ENCODE measurements around the gene SLF2. TPM values are rescaled to one million over a fixed set of nuclear protein-coding genes. Genes with fewer than 3 reads are reported as not detected.

SLF2 gene
- total and polyA plus RNA-seq, 2 of the 13 experiments (the other 11 are each of a cell fraction or from before 2014, with no cell fraction given): 12.2 to 48.1 TPM

- no TSS peak for BruUV-seq (replicated peaks)
- Histone ChIP-seq H3K9ac (ENCODE audit: insufficient read depth, low read depth, low read length) (no peak overlapping the region), H2AFZ (ENCODE audit: low read length) (no peak overlapping the region), H3K9me3 (ENCODE audit: low read length) (no peaks in the 10 kb centered on the region), H3K27me3 (ENCODE audit: control insufficient read depth in 1 of 2, insufficient read depth in 2 of 2, low read length in 2 of 2) (no peaks in the 10 kb centered on the region), H3K79me2 (ENCODE audit: insufficient read depth, low read length) (peaks cover 21% of the 10 kb centered on the region), H3K4me1 (ENCODE audit: insufficient read depth, low read length) (peaks cover 53% of the 10 kb centered on the region), H4K20me1 (ENCODE audit: insufficient read depth, low read length) (no peaks in the 10 kb centered on the region; the same call in 1 of the 2 replicates), H3K36me3 (replicated peaks in 1 of 2; ENCODE audit: control insufficient read depth in 1 of 2, insufficient read depth in 2 of 2, low read length in 2 of 2) (peaks cover 17 to 43% of the 10 kb centered on the region in 2 experiments; a peak in 4 of 5 replicates), H3K27ac (ENCODE audit: extremely low read length, insufficient read depth, low read length) (no peak overlapping the region), H3K4me2 (ENCODE audit: low read depth, low read length) (no peak overlapping the region), H3K4me3 (replicated peaks in 1 of 3; ENCODE audit: insufficient read depth in 1 of 3, low read depth in 2 of 3, low read length in 3 of 3) (no peak overlapping the region)
- over 99% methylated on average over 18 of the region's 23 CpGs for WGBS (ENCODE audit: low lambda C conversion rate)
- FAIRE-seq: no peak
- ChIA-PET POLR2A (no interaction called here), CTCF (ENCODE audit: low intra/inter-chr PET ratio, low total read pairs) (no interaction called here)
- no peak for DNase-seq (ENCODE audit: low spot score)
- intact Hi-C loops (cut with micrococcal nuclease; ENCODE audit: unreplicated experiment): no loop called here
- ATAC-seq: no peak
- TF ChIP-seq U2AF2 (IDR thresholded peaks at IDR 0.05; ENCODE audit: low read depth, low read length): no peak
- TF ChIP-seq ZNF451 (CRISPR knock-in tag; IDR thresholded peaks at IDR 0.05): no peak
- no peak for TF ChIP-seq ZBTB25 (CRISPR knock-in tag; IDR thresholded peaks at IDR 0.05)
- TF ChIP-seq RBFOX2 (IDR thresholded peaks at IDR 0.05; ENCODE audit: low read depth, low read length): peak; percentile 64
- TF ChIP-seq EED (CRISPR knock-in tag; IDR thresholded peaks at IDR 0.05): no peak
- TF ChIP-seq ZNF441 (CRISPR knock-in tag; IDR thresholded peaks at IDR 0.05; ENCODE audit: borderline replicate concordance): no peak
- TF ChIP-seq AGO2 (optimal IDR thresholded peaks at IDR 0.05; ENCODE audit: low read depth, low read length): peak; percentile 79
- no peak for TF ChIP-seq ZBTB44 (CRISPR knock-in tag; IDR thresholded peaks at IDR 0.05)
- in situ Hi-C loops (cut with HindIII; ENCODE audit: extremely low pct_ligation_motif_present, low pct_unique_long_range_greater_than_20kb): no loop called here
Measured at GRCh38 chr10:101005361-101005760, 92.6 kb downstream of the SLF2 start.

All from HepG2 (cell line).